SK-N-SH (cell line): Measurements from ENCODE around the gene LIMS2. TPM values are rescaled to one million over a fixed set of nuclear protein-coding genes. Genes with fewer than 3 reads are reported as not detected.

Source experiments
- CTCF ChIA-PET: fragments of 300-600, 350-600 bp; formaldehyde crosslinking; extraction: SDS; loops from one replicate; lab custom pipeline; 2021; lab: Yijun Ruan, JAX
- POLR2A ChIA-PET: fragments of 350-600 bp; sonication (Branson Sonifier 250); formaldehyde crosslinking; extraction: SDS; loops from one replicate; lab custom pipeline; 2020; ENCODE audit warnings: antibody characterized with exemption, inconsistent platforms; lab: Yijun Ruan, JAX
- DNase-seq: peaks from one replicate; pipeline ENCODE4 v3.0.0; 2012
- H2AFZ ChIP-seq: fragments of 200-600 bp; sonication (generic); 2 replicates; pipeline ENCODE4 v1.8.1; 2016; ENCODE audit warnings: antibody characterized with exemption, mild to moderate bottlenecking, low read depth
- H3F3A ChIP-seq: fragments of 200-600 bp; sonication (generic); replicated peaks from 2 replicates; pipeline ENCODE3; 2016; ENCODE audit warnings: antibody characterized with exemption, mild to moderate bottlenecking; ENCODE audit not compliant: insufficient read depth
- H3K27ac ChIP-seq, 2 experiments: fragments of 200-500 bp in 1 of 2; fragments of 200-600 bp in 1 of 2; sonication (Bioruptor generic) in 1 of 2; sonication (generic), shearing (Covaris generic) in 1 of 2; 2 replicates each; pipeline versions ENCODE4 v1.5.1 to v1.6.1; 2014 to 2016; ENCODE audit warnings: low read depth in 2 of 2, inconsistent platforms in 1 of 2, low read length in 1 of 2, mild to moderate bottlenecking in 1 of 2, mixed read lengths in 1 of 2
- H3K27me3 ChIP-seq: fragments of 200-600 bp; sonication (generic), shearing (Covaris generic); 2 replicates; pipeline ENCODE4 v1.6.1; 2016; ENCODE audit warnings: mixed run types; ENCODE audit not compliant: insufficient read depth
- H3K36me3 ChIP-seq, 2 experiments: fragments of 200-500 bp in 1 of 2; fragments of 200-600 bp in 1 of 2; sonication (Bioruptor generic) in 1 of 2; sonication (generic) in 1 of 2; replicated peaks in 1 of 2; 2 replicates each; pipeline versions ENCODE3 to v1.5.1; 2014 to 2016; ENCODE audit warnings: low read length in 1 of 2, mild to moderate bottlenecking in 1 of 2; ENCODE audit not compliant: insufficient read depth in 2 of 2, control insufficient read depth in 1 of 2
- H3K4me1 ChIP-seq, 2 experiments: fragments of 200-500 bp in 1 of 2; fragments of 200-600 bp in 1 of 2; sonication (Bioruptor generic) in 1 of 2; sonication (generic), shearing (Covaris generic) in 1 of 2; 2 replicates each; pipeline versions ENCODE4 v1.5.1 to v1.6.1; 2014 to 2016; ENCODE audit warnings: low read depth in 1 of 2, low read length in 1 of 2, mixed run types in 1 of 2; ENCODE audit not compliant: insufficient read depth in 2 of 2, control insufficient read depth in 1 of 2
- H3K4me2 ChIP-seq: fragments of 200-600 bp; sonication (generic), shearing (Covaris generic); 2 replicates; pipeline ENCODE4 v1.6.1; 2017; ENCODE audit warnings: mixed run types
- H3K4me3 ChIP-seq, 2 experiments: fragments of 200-500 bp in 1 of 2; fragments of 200-600 bp in 1 of 2; sonication (Bioruptor generic) in 1 of 2; sonication (generic), shearing (Covaris generic) in 1 of 2; 2 replicates each; pipeline versions ENCODE4 v1.5.1 to v1.8.1; 2014 to 2016; ENCODE audit warnings: low read depth in 2 of 2, inconsistent platforms in 1 of 2, low read length in 1 of 2, mild to moderate bottlenecking in 1 of 2, mixed read lengths in 1 of 2, moderate library complexity in 1 of 2
- H3K79me2 ChIP-seq: fragments of 200-600 bp; sonication (generic); 2 replicates; pipeline ENCODE4 v1.8.1; 2017; ENCODE audit warnings: mild to moderate bottlenecking; ENCODE audit not compliant: insufficient read depth
- H3K9ac ChIP-seq: fragments of 200-600 bp; sonication (generic); 2 replicates; pipeline ENCODE4 v1.6.1; 2017; ENCODE audit warnings: mixed run types
- H3K9me2 ChIP-seq: fragments of 200-600 bp; sonication (generic); 2 replicates; pipeline ENCODE4 v1.6.1; 2017; ENCODE audit warnings: mixed run types
- H3K9me3 ChIP-seq: fragments of 200-600 bp; sonication (generic); 2 replicates; pipeline ENCODE4 v1.6.1; 2017; ENCODE audit warnings: mixed run types, mild to moderate bottlenecking, moderate library complexity
- H4K20me1 ChIP-seq: fragments of 200-600 bp; sonication (generic); 2 replicates; pipeline ENCODE4 v1.6.1; 2017; ENCODE audit warnings: mild to moderate bottlenecking, mixed run types; ENCODE audit not compliant: insufficient read depth
- IRF3 ChIP-seq: fragments of 150-350 bp; IDR thresholded peaks from 2 replicates; pipeline ENCODE4 v1.6.1; 2016; ENCODE audit warnings: mild to moderate bottlenecking, low read depth, low read length
- MEF2A ChIP-seq: IDR thresholded peaks from 2 replicates; pipeline ENCODE4 v1.4.0; 2012; ENCODE audit warnings: low read depth, borderline replicate concordance
- POLR2AphosphoS5 ChIP-seq: IDR thresholded peaks from 2 replicates; pipeline ENCODE4 v1.6.1; 2012; ENCODE audit warnings: low read depth, low read length
- RAD21 ChIP-seq: IDR thresholded peaks from 2 replicates; pipeline ENCODE4 v1.6.1; 2012; ENCODE audit warnings: mild to moderate bottlenecking, low read length
- TEAD4 ChIP-seq: IDR thresholded peaks from 2 replicates; pipeline ENCODE4 v1.4.0; 2012; ENCODE audit warnings: mild to moderate bottlenecking, borderline replicate concordance; ENCODE audit not compliant: insufficient read depth
- ZBTB33 ChIP-seq: IDR thresholded peaks from 2 replicates; pipeline ENCODE4 v1.4.0; 2012; ENCODE audit warnings: low read depth, borderline replicate concordance
- WGBS: methylation state at CpG from one replicate; pipeline ENCODE4 v1.1.6; 2017; ENCODE audit warnings: low lambda C conversion rate; 5-methylcytosine and 5-hydroxymethylcytosine counted together
- polyA plus RNA-seq, 3 experiments: library from polyadenylated mRNA; depleted of rRNA; stranded (reverse); fragments of >200 nt; gene quantifications; 2 replicates each; pipeline ENCODE4 v1.2.3, GENCODE V29; 2012
- TF ChIP-seq, protein P1 (sequence below): IDR thresholded peaks from 2 replicates; pipeline ENCODE4; 2012

Gene LIMS2
- polyA plus RNA-seq, 1 of the 3 experiments (the other 2 are of a cell fraction): 2.7 TPM

- 92% methylated on average over 17 of the region's 17 CpGs for WGBS
- POLR2A ChIA-PET: interaction anchor here (2.0 kb wide), 1 partner anchor 10 kb away, joined by 6 read pairs; no protein-coding TSS in a partner anchor
Observed at GRCh38 chr2:127673291-127674069, 1.9 kb downstream of the LIMS2 start.

More at GRCh38 chr2:127673291-127674069, 1.9 kb downstream of the LIMS2 start:
- Histone ChIP-seq H3K79me2 (no peaks in the 10 kb centered on the region), H3K9ac (no peak overlapping the region), H4K20me1 (no peaks in the 10 kb centered on the region), H3K9me3 (no peaks in the 10 kb centered on the region), H3K4me3 (no peak overlapping the region), H3K27me3 (peaks cover 14% of the 10 kb centered on the region; the same call in 1 of the 2 replicates), H3F3A (no peaks in the 10 kb centered on the region), H3K27ac (no peak overlapping the region), H3K36me3 (no peaks in the 10 kb centered on the region), H3K4me2 (peak overlapping the region; percentile 68; the same call in 1 of the 2 replicates), H2AFZ (no peak overlapping the region), H3K4me1 (peaks cover 0 to 6% of the 10 kb centered on the region in 2 experiments; a peak in 1 of 4 replicates), H3K9me2 (no peaks in the 10 kb centered on the region)
- TF ChIP-seq TEAD4: no peak
- no peak for TF ChIP-seq IRF3
- no peak for TF ChIP-seq ZBTB33
- TF ChIP-seq, protein P1, sequence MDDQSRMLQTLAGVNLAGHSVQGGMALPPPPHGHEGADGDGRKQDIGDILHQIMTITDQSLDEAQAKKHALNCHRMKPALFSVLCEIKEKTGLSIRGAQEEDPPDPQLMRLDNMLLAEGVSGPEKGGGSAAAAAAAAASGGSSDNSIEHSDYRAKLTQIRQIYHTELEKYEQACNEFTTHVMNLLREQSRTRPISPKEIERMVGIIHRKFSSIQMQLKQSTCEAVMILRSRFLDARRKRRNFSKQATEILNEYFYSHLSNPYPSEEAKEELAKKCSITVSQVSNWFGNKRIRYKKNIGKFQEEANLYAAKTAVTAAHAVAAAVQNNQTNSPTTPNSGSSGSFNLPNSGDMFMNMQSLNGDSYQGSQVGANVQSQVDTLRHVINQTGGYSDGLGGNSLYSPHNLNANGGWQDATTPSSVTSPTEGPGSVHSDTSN: no peak
- no peak for TF ChIP-seq POLR2AphosphoS5
- TF ChIP-seq MEF2A: no peak
- TF ChIP-seq RAD21: no peak
- TF ChIP-seq, all 33 proteins: peak for 0
- peak; percentile 39 for DNase-seq
- CTCF ChIA-PET: interaction anchor here (0.9 to 2.9 kb wide), 3 partner anchors 21 to 33 kb away, joined by 3 to 13 read pairs (median 3); no protein-coding TSS in a partner anchor
